ENCODE measurements around the gene INPP5A. TPM values are rescaled to one million over a fixed set of nuclear protein-coding genes. Genes with fewer than 3 reads are reported as not detected.
A peak's percentile ranks its signal among the peaks of the same experiment; 100 is the strongest.

Gene INPP5A
- total and polyA plus RNA-seq, 2 donors (not counting 1 experiment from before 2014, with no cell fraction given), result 9.3 to 87.8 TPM

GRCh38 chr10:132563485-132564248 is 26.1 kb downstream of the INPP5A start:
- Histone ChIP-seq H3K27me3 (replicated peaks in 1 of 4; ENCODE audit: control extremely low read depth in 1 of 4, control insufficient read depth in 3 of 4, insufficient read depth in 4 of 4, low read length in 3 of 4) (no peaks in the 10 kb centered on the region), H3K4me2 (replicated peaks; ENCODE audit: low read depth, low read length, poor library complexity, severe bottlenecking) (peak overlapping the region; percentile 36), H3K36me3 (replicated peaks in 1 of 2; ENCODE audit: control extremely low read depth in 1 of 2, control insufficient read depth in 1 of 2, extremely low read depth in 1 of 2, insufficient read depth in 2 of 2, low read length in 1 of 2) (no peaks in the 10 kb centered on the region), H4K20me1 (ENCODE audit: control insufficient read depth, insufficient read depth, low read length, poor library complexity, severe bottlenecking) (peaks cover 66% of the 10 kb centered on the region), H3K4me1 (ENCODE audit: control insufficient read depth in 2 of 2, insufficient read depth in 2 of 2, low read length in 2 of 2) (peaks cover 39 to 48% of the 10 kb centered on the region in 2 donors), H3K9me3 (ENCODE audit: control extremely low read depth in 1 of 3, control insufficient read depth in 2 of 3, insufficient read depth in 1 of 3, low read length in 2 of 3) (no peaks in the 10 kb centered on the region), H3K9ac (ENCODE audit: low read length) (no peak overlapping the region), H2AFZ (ENCODE audit: insufficient read depth, low read depth, low read length, poor library complexity, severe bottlenecking) (no peak overlapping the region), H3K27ac (ENCODE audit: low read length in 2 of 2) (no peak overlapping the region), H3K79me2 (ENCODE audit: control insufficient read depth, insufficient read depth, low read length) (peaks cover 100% of the 10 kb centered on the region), H3K4me3 (ENCODE audit: control extremely low read depth in 1 of 5, extremely low read depth in 1 of 5, insufficient read depth in 1 of 5, low read depth in 2 of 5, low read length in 4 of 5) (no peak overlapping the region)
- 50% methylated on average over 22 of the region's 24 CpGs for WGBS (ENCODE audit: insufficient coverage)
- ChIA-PET CTCF (no interaction called here), POLR2A (interaction anchor here (0.6 to 1.6 kb wide), 2 partner anchors 18 to 24 kb away, joined by 3 to 4 read pairs; no protein-coding TSS in a partner anchor)
- peak; percentile 26 for ATAC-seq (ENCODE audit: low read depth)
- intact Hi-C loops (cut with micrococcal nuclease), result no loop called here
- Mint-ChIP-seq H3K4me3 (peak overlapping the region; percentile 43), H3K27ac (peak overlapping the region; percentile 16), H3K27me3 (no peaks in the 10 kb centered on the region), H3K4me1 (peaks cover 59% of the 10 kb centered on the region), H3K9me3 (ENCODE audit: insufficient read depth) (no peaks in the 10 kb centered on the region)
- no peak for DNase-seq
- TF ChIP-seq CTCF (IDR thresholded peaks at IDR 0.05) (no peak), EZH2 (IDR thresholded peaks at IDR 0.05; ENCODE audit: borderline replicate concordance, insufficient read depth, low read depth, low read length, poor library complexity, severe bottlenecking) (no peak)

- Mint-ChIP-seq H3K27ac (peak overlapping the region; percentile 16), H3K4me1 (peaks cover 55% of the 10 kb centered on the region), H3K4me3 (peak overlapping the region; percentile 43), H3K27me3 (no peaks in the 10 kb centered on the region), H3K9me3 (ENCODE audit: insufficient read depth) (no peaks in the 10 kb centered on the region)
- Histone ChIP-seq H3K27me3 (replicated peaks in 1 of 4; ENCODE audit: control extremely low read depth in 1 of 4, control insufficient read depth in 3 of 4, insufficient read depth in 4 of 4, low read length in 3 of 4) (no peaks in the 10 kb centered on the region), H3K27ac (ENCODE audit: low read length in 2 of 2) (no peak overlapping the region), H3K4me3 (ENCODE audit: control extremely low read depth in 1 of 5, extremely low read depth in 1 of 5, insufficient read depth in 1 of 5, low read depth in 2 of 5, low read length in 4 of 5) (no peak overlapping the region), H3K79me2 (ENCODE audit: control insufficient read depth, insufficient read depth, low read length) (peaks cover 100% of the 10 kb centered on the region), H2AFZ (ENCODE audit: insufficient read depth, low read depth, low read length, poor library complexity, severe bottlenecking) (no peak overlapping the region), H4K20me1 (ENCODE audit: control insufficient read depth, insufficient read depth, low read length, poor library complexity, severe bottlenecking) (peaks cover 66% of the 10 kb centered on the region), H3K9ac (ENCODE audit: low read length) (no peak overlapping the region), H3K4me2 (replicated peaks; ENCODE audit: low read depth, low read length, poor library complexity, severe bottlenecking) (peak overlapping the region; percentile 17), H3K36me3 (replicated peaks in 1 of 2; ENCODE audit: control extremely low read depth in 1 of 2, control insufficient read depth in 1 of 2, extremely low read depth in 1 of 2, insufficient read depth in 2 of 2, low read length in 1 of 2) (no peaks in the 10 kb centered on the region), H3K9me3 (ENCODE audit: control extremely low read depth in 1 of 3, control insufficient read depth in 2 of 3, insufficient read depth in 1 of 3, low read length in 2 of 3) (no peaks in the 10 kb centered on the region), H3K4me1 (ENCODE audit: control insufficient read depth in 2 of 2, insufficient read depth in 2 of 2, low read length in 2 of 2) (peaks cover 38 to 47% of the 10 kb centered on the region in 2 donors)
- DNase-seq (no peak), ATAC-seq (ENCODE audit: low read depth) (no peak)
- ChIA-PET POLR2A (interaction anchor here (0.6 kb wide), 1 partner anchor 18 kb away, joined by 3 read pairs; no protein-coding TSS in a partner anchor), CTCF (no interaction called here)
- intact Hi-C loops (cut with micrococcal nuclease), result no loop called here
- TF ChIP-seq CTCF (IDR thresholded peaks at IDR 0.05) (no peak), EZH2 (IDR thresholded peaks at IDR 0.05; ENCODE audit: borderline replicate concordance, insufficient read depth, low read depth, low read length, poor library complexity, severe bottlenecking) (no peak)
- WGBS (ENCODE audit: insufficient coverage), result 90% methylated on average over 2 of the region's 10 CpGs
Observed at GRCh38 chr10:132564249-132564605, 26.6 kb downstream of the INPP5A start.
